ENCODE results near the gene SETD6. TPM values are rescaled to one million over a fixed set of nuclear protein-coding genes. Genes with fewer than 3 reads are reported as not detected.

The SETD6 gene
- polyA plus RNA-seq, 1 of the 3 experiments (the other 2 are of a cell fraction) = 17.2 TPM

GRCh38 chr16:58488531-58488930, 26.8 kb upstream of the SETD6 start:
- 20% methylated on average over 1 of the region's 3 CpGs for WGBS (ENCODE audit: low lambda C conversion rate)

DNA sequence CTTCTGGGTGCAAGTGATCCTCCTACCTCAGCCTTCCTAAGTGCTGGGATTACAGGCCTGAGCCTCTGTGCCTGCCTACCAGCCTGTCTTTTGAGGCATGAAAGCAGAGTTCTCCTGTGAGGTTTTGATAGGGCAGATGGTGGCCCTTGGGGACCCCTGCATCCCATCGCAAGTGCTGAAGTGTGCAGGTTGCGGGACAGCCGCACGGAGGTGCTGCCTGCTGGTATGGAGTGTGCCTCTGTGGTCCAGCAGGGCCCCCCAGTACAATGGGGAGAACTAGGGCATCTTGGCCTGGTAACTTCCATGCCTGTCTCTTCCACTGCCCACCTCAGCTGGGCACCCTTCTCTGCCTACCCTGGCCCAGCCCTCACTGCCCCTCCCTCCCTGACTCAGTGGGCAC, 25.3 kb upstream of the SETD6 start:
- Histone ChIP-seq H3F3A (replicated peaks; ENCODE audit: insufficient read depth) (no peaks in the 10 kb centered on the region), H2AFZ (ENCODE audit: low read depth) (no peak overlapping the region), H3K4me2 (no peak overlapping the region), H4K20me1 (ENCODE audit: insufficient read depth) (no peaks in the 10 kb centered on the region), H3K36me3 (replicated peaks in 1 of 2; ENCODE audit: control insufficient read depth in 1 of 2, insufficient read depth in 2 of 2, low read length in 1 of 2) (no peaks in the 10 kb centered on the region), H3K9ac (no peak overlapping the region), H3K27ac (ENCODE audit: low read depth in 2 of 2, low read length in 1 of 2) (no peak overlapping the region), H3K9me2 (no peaks in the 10 kb centered on the region), H3K79me2 (ENCODE audit: insufficient read depth) (no peaks in the 10 kb centered on the region), H3K4me3 (ENCODE audit: low read depth in 2 of 2, low read length in 1 of 2) (no peak overlapping the region), H3K4me1 (ENCODE audit: control insufficient read depth in 1 of 2, insufficient read depth in 2 of 2, low read depth in 1 of 2, low read length in 1 of 2) (peaks cover 0 to 30% of the 10 kb centered on the region in 2 experiments; a peak in 1 of 4 replicates), H3K27me3 (ENCODE audit: insufficient read depth) (no peaks in the 10 kb centered on the region), H3K9me3 (no peaks in the 10 kb centered on the region)
- no peak for DNase-seq
- CTCF ChIA-PET = interaction anchor here (13.4 kb wide), 1 partner anchor 148 kb away, joined by 542 read pairs; no protein-coding TSS in a partner anchor
- POLR2A ChIA-PET = interaction anchor here (0.5 kb wide), 1 partner anchor 367 kb away, joined by 5 read pairs; no protein-coding TSS in a partner anchor
- no CpG with 5 or more reads among the region's 4 CpGs for WGBS (ENCODE audit: low lambda C conversion rate)
- TF ChIP-seq TCF12 (IDR thresholded peaks at IDR 0.05) (no peak), CHD2 (IDR thresholded peaks at IDR 0.05; ENCODE audit: low read length, partially characterized antibody) (no peak), PBX3 (IDR thresholded peaks at IDR 0.05) (no peak), RAD21 (IDR thresholded peaks at IDR 0.05; ENCODE audit: low read length) (no peak), JUND (IDR thresholded peaks at IDR 0.05) (no peak), GABPA (IDR thresholded peaks at IDR 0.05; ENCODE audit: low read depth) (no peak), MEF2A (IDR thresholded peaks at IDR 0.05; ENCODE audit: borderline replicate concordance, low read depth) (no peak), NFIC (IDR thresholded peaks at IDR 0.05; ENCODE audit: borderline replicate concordance) (no peak), TEAD4 (IDR thresholded peaks at IDR 0.05; ENCODE audit: borderline replicate concordance, insufficient read depth) (no peak), REST (IDR thresholded peaks at IDR 0.05; ENCODE audit: low read depth, low read length) (no peak), EP300 (IDR thresholded peaks at IDR 0.05; ENCODE audit: borderline replicate concordance in 1 of 2, low read depth in 1 of 2, low read length in 1 of 2) (no peak), FOXJ3 (CRISPR knock-in tag; IDR thresholded peaks at IDR 0.05) (no peak), FOSL2 (IDR thresholded peaks at IDR 0.05; ENCODE audit: borderline replicate concordance, low read depth) (no peak), RFX5 (IDR thresholded peaks at IDR 0.05; ENCODE audit: low read length) (no peak), RCOR1 (IDR thresholded peaks at IDR 0.05; ENCODE audit: low read length) (no peak)
- TF ChIP-seq, protein P1, sequence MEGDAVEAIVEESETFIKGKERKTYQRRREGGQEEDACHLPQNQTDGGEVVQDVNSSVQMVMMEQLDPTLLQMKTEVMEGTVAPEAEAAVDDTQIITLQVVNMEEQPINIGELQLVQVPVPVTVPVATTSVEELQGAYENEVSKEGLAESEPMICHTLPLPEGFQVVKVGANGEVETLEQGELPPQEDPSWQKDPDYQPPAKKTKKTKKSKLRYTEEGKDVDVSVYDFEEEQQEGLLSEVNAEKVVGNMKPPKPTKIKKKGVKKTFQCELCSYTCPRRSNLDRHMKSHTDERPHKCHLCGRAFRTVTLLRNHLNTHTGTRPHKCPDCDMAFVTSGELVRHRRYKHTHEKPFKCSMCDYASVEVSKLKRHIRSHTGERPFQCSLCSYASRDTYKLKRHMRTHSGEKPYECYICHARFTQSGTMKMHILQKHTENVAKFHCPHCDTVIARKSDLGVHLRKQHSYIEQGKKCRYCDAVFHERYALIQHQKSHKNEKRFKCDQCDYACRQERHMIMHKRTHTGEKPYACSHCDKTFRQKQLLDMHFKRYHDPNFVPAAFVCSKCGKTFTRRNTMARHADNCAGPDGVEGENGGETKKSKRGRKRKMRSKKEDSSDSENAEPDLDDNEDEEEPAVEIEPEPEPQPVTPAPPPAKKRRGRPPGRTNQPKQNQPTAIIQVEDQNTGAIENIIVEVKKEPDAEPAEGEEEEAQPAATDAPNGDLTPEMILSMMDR (IDR thresholded peaks at IDR 0.05) = no peak

More at GRCh38 chr16:58488531-58488930, 26.8 kb upstream of the SETD6 start:
- Histone ChIP-seq H3K4me1 (ENCODE audit: control insufficient read depth in 1 of 2, insufficient read depth in 2 of 2, low read depth in 1 of 2, low read length in 1 of 2) (peaks cover 0 to 20% of the 10 kb centered on the region in 2 experiments; a peak in 1 of 4 replicates), H3K4me2 (no peak overlapping the region), H3K9me3 (no peaks in the 10 kb centered on the region), H3F3A (replicated peaks; ENCODE audit: insufficient read depth) (no peaks in the 10 kb centered on the region), H2AFZ (ENCODE audit: low read depth) (no peak overlapping the region), H3K27ac (ENCODE audit: low read depth in 2 of 2, low read length in 1 of 2) (no peak overlapping the region), H4K20me1 (ENCODE audit: insufficient read depth) (no peaks in the 10 kb centered on the region), H3K79me2 (ENCODE audit: insufficient read depth) (no peaks in the 10 kb centered on the region), H3K9me2 (no peaks in the 10 kb centered on the region), H3K9ac (no peak overlapping the region), H3K4me3 (ENCODE audit: low read depth in 2 of 2, low read length in 1 of 2) (no peak overlapping the region), H3K36me3 (replicated peaks in 1 of 2; ENCODE audit: control insufficient read depth in 1 of 2, insufficient read depth in 2 of 2, low read length in 1 of 2) (no peaks in the 10 kb centered on the region), H3K27me3 (ENCODE audit: insufficient read depth) (no peaks in the 10 kb centered on the region)
- peak; percentile 60 for DNase-seq
- ChIA-PET POLR2A (interaction anchor here (0.6 to 1.9 kb wide), 3 partner anchors 12 to 148 kb away, joined by 3 to 6 read pairs (median 3); partner anchors contain the start of gene NDRG4), CTCF (interaction anchor here (0.6 to 13.4 kb wide), 34 partner anchors 8 to 330 kb away, joined by 3 to 542 read pairs (median 5); partner anchors contain the start of genes GINS3, NDRG4 and PRSS54)
- TF ChIP-seq, protein P1 (IDR thresholded peaks at IDR 0.05) = no peak
- TF ChIP-seq GATA2 (CRISPR knock-in tag; IDR thresholded peaks at IDR 0.05) = peak; percentile 35; the same call in 1 of the 2 replicates
